ENCODE results near the gene IRX1. TPM values are rescaled to one million over a fixed set of nuclear protein-coding genes. Genes with fewer than 3 reads are reported as not detected.

Gene IRX1
- total RNA-seq, 1 donor from 2014 or later = 0.16 TPM

DNA sequence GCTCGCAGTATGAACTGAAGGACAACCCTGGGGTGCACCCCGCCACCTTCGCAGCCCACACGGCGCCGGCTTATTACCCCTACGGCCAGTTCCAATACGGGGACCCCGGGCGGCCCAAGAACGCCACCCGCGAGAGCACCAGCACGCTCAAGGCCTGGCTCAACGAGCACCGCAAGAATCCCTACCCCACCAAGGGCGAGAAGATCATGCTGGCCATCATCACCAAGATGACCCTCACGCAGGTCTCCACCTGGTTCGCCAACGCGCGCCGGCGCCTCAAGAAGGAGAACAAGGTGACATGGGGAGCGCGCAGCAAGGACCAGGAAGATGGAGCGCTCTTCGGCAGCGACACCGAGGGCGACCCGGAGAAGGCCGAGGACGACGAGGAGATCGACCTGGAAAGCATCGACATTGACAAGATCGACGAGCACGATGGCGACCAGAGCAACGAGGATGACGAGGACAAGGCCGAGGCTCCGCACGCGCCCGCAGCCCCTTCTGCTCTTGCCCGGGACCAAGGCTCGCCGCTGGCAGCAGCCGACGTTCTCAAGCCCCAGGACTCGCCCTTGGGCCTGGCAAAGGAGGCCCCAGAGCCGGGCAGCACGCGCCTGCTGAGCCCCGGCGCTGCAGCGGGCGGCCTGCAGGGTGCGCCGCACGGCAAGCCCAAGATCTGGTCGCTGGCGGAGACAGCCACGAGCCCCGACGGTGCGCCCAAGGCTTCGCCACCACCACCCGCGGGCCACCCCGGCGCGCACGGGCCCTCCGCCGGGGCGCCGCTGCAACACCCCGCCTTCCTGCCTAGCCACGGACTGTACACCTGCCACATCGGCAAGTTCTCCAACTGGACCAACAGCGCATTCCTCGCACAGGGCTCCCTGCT is 3.8 kb downstream of the IRX1 start:
- intact Hi-C loops (cut with micrococcal nuclease) = no loop called here
- DNase-seq = no peak
- Histone ChIP-seq H3K27me3 (ENCODE audit: low read depth) (peaks cover 100% of the 10 kb centered on the region), H3K4me3 (no peak overlapping the region), H3K9me3 (replicated peaks) (no peaks in the 10 kb centered on the region), H3K4me1 (peaks cover 51% of the 10 kb centered on the region), H3K27ac (replicated peaks) (no peak overlapping the region), H3K36me3 (no peaks in the 10 kb centered on the region)
- TF ChIP-seq, protein P1, sequence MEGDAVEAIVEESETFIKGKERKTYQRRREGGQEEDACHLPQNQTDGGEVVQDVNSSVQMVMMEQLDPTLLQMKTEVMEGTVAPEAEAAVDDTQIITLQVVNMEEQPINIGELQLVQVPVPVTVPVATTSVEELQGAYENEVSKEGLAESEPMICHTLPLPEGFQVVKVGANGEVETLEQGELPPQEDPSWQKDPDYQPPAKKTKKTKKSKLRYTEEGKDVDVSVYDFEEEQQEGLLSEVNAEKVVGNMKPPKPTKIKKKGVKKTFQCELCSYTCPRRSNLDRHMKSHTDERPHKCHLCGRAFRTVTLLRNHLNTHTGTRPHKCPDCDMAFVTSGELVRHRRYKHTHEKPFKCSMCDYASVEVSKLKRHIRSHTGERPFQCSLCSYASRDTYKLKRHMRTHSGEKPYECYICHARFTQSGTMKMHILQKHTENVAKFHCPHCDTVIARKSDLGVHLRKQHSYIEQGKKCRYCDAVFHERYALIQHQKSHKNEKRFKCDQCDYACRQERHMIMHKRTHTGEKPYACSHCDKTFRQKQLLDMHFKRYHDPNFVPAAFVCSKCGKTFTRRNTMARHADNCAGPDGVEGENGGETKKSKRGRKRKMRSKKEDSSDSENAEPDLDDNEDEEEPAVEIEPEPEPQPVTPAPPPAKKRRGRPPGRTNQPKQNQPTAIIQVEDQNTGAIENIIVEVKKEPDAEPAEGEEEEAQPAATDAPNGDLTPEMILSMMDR (IDR thresholded peaks at IDR 0.05; ENCODE audit: borderline replicate concordance) = peak; percentile 24

DNA sequence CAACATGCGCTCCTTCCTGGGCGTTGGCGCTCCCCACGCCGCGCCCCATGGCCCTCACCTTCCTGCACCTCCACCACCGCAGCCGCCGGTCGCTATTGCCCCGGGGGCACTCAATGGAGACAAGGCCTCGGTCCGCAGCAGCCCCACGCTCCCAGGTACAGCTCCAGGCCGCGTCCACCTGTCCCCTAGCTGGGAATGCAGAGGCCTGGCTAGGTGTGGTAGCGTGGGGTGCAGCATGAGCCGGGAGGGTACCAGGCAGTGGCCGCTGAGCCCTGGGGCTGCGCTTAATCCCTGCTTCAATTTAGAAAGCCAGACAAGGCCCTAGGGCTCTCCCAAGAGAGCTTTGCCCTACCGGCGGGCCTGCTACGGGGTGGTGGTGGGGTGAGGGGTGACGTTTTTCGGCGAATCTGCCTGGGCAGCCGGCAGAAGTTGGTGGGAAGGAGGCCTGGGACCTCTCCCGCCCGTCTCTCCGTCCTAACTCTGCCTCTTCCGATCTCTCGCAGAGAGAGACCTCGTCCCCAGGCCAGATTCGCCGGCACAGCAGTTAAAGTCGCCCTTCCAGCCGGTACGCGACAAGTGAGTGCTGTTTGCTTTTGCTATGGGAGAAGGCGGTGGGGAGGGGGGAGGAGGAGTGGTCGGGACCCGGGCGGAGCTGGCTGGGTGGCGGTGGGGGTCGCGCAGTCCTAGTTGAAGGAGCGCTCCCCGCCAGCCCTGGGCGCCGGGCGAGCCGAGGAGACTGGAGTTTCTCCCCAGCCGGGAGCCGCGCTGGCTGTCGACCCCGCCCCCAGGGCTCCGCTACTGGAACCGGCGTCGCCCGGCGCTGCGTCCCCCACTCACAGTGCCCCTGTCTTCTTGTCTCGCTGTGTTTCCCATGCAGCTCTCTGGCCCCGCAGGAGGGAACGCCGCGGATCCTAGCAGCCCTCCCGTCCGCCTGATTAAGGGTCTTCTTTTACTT is 4.8 kb downstream of the IRX1 start:
- H3K36me3 ChIP-seq = no peaks in the 10 kb centered on the region
- no peaks in the 10 kb centered on the region for H3K9me3 ChIP-seq (replicated peaks)
- H3K27me3 ChIP-seq (ENCODE audit: low read depth) = peaks cover 100% of the 10 kb centered on the region
- DNase-seq = no peak
- peaks cover 42% of the 10 kb centered on the region for H3K4me1 ChIP-seq
- intact Hi-C loops (cut with micrococcal nuclease) = no loop called here
- TF ChIP-seq, protein P1 (IDR thresholded peaks at IDR 0.05; ENCODE audit: borderline replicate concordance) = no peak
- H3K27ac ChIP-seq (replicated peaks) = no peak overlapping the region
- peak overlapping the region; percentile 50 for H3K4me3 ChIP-seq

DNA sequence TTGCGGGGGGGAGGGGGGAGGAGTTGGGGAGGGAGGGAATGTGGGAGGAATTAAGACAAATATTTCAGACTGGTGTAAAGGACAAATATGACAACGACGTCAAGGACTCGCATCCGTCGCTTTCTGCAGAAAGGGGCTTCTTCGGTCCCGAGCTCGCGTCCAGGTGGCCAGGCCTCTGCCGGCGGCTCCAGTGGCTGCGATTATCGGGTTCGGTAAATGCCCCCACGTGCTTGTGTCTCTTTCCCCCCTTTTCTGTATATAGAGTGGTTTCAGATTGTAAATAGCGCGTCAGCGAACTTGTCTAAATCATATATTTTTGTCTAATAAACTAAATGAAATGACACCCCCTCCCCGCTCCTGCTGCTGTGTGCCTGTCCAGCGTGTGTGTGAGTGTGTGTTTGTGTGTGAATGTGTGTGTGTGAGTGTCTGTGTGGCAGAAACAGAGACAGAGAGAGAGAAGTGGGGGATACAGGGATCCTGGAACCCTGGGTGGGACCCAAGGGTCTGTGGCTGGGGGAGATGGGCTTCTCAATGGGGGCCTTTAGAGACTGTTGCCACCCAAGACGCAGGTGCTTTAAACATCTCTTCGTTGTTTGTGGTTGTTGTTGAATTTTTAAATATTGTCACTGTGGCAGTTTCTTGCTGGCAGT is 5.6 kb downstream of the IRX1 start:
- Histone ChIP-seq H3K27me3 (ENCODE audit: low read depth) (peaks cover 100% of the 10 kb centered on the region), H3K27ac (replicated peaks) (no peak overlapping the region), H3K36me3 (no peaks in the 10 kb centered on the region), H3K4me1 (peaks cover 38% of the 10 kb centered on the region), H3K4me3 (peak overlapping the region; percentile 50), H3K9me3 (replicated peaks) (no peaks in the 10 kb centered on the region)
- TF ChIP-seq, protein P1 (IDR thresholded peaks at IDR 0.05; ENCODE audit: borderline replicate concordance) = no peak
- DNase-seq = no peak
- intact Hi-C loops (cut with micrococcal nuclease) = no loop called here

DNA sequence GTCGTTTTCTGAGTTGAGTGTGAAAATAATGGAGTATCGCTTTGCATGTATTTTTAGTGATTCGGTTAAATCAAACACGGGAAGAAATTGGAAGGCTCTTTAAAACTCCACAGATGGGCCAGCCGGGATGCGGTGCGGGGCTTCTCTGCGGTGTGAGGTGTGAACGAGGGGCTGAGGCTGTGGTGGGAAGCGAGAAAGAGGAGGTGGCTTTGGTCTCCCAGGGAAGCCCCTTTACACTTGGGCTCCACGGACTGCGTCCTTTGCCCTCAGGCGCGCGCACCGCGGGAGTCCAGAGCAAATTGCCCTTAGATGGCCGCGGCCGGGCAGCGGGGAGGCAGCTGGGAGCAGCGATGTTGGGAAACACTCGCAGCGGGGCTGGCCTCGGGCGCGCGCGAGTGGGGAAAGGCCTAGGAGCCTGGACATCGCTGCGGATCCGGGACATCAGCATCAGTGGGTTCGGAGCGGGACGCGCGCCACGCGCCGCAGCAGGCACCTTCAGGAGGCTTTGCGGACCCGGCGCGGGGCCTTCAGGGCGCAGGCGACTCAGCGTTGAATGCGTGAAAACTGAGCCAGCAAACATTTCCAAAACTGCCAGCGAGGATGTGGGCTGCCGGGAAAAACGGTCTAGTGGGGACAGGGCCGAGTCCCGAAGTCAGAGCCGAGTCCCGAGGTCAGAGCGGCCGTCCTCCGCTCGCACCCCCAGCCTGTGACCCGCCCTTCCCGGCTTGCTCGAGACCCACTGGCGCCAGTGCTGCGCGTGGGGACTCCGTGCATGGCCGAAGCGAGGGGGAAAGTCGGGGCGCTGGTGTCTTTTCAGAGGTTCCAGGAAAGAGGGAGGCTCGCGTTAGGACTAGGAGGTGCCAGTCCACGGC is 6.5 kb downstream of the IRX1 start:
- H3K4me3 ChIP-seq = peak overlapping the region; percentile 51
- peaks cover 99% of the 10 kb centered on the region for H3K27me3 ChIP-seq (ENCODE audit: low read depth)
- no peak overlapping the region for H3K27ac ChIP-seq (replicated peaks)
- no peaks in the 10 kb centered on the region for H3K36me3 ChIP-seq
- no peak for DNase-seq
- H3K9me3 ChIP-seq (replicated peaks) = no peaks in the 10 kb centered on the region
- H3K4me1 ChIP-seq = peaks cover 39% of the 10 kb centered on the region
- TF ChIP-seq, protein P1 (IDR thresholded peaks at IDR 0.05; ENCODE audit: borderline replicate concordance) = no peak
- intact Hi-C loops (cut with micrococcal nuclease) = no loop called here

All from left ventricle myocardium inferior (tissue), 1 donor.